ENCODE results near the gene NPIPB12.
"Not testable (repeated sequence)": the region's sequence is repeated elsewhere in the genome, so short reads cannot be mapped to it uniquely, and the experiment has no call there.

- TF ChIP-seq CTCF, EP300, POLR2A (IDR thresholded peaks at IDR 0.05): not testable (repeated sequence)
Measured at GRCh38 chr16:29453754-29454153, 52.5 kb downstream of the NPIPB12 start.

Measured in sigmoid colon (tissue), 4 donors.